AG09309 (cell line): ENCODE measurements around the gene PPP3CB.
A peak's percentile ranks its signal among the peaks of the same experiment; 100 is the strongest.

Experiments
- DNase-seq: peaks from one replicate; pipeline ENCODE4 v3.0.0-alpha.2; 2010; ENCODE audit warnings: low read depth
- H3K4me3 ChIP-seq: 2 replicates; pipeline ENCODE4 v1.5.1; 2011; ENCODE audit warnings: mild to moderate bottlenecking, low read depth, low read length, moderate library complexity; ENCODE audit not compliant: control insufficient read depth
- CTCF ChIP-seq: IDR thresholded peaks from 2 replicates; pipeline ENCODE4 v1.5.1; 2011; ENCODE audit warnings: mild to moderate bottlenecking, low read depth, low read length, inconsistent platforms; ENCODE audit not compliant: insufficient read depth, control insufficient read depth; ENCODE audit errors: missing control alignments

PPP3CB gene

GRCh38 chr10:73495884-73496674 is at the start of gene PPP3CB:
TSS of gene PPP3CB (minus strand) at chr10:73496024. CDS start at chr10:73495889, 135 bp downstream.
- peak within 1 kb of the TSS; percentile 85 for H3K4me3 ChIP-seq
- no peak for TF ChIP-seq CTCF
- peak; percentile 91 for DNase-seq

GRCh38 chr10:73545357-73545756 is 49.5 kb upstream of the PPP3CB start:
- no peak for DNase-seq
- no peak for TF ChIP-seq CTCF
- H3K4me3 ChIP-seq = no peak overlapping the region

- no peak for DNase-seq
- TF ChIP-seq CTCF = no peak
- H3K4me3 ChIP-seq = no peak overlapping the region
These were observed 41.9 kb upstream of the PPP3CB start for GRCh38 chr10:73537709-73538108.

GRCh38 chr10:73537288-73537687 is 41.5 kb upstream of the PPP3CB start:
- H3K4me3 ChIP-seq = no peak overlapping the region
- DNase-seq = no peak
- no peak for TF ChIP-seq CTCF

- TF ChIP-seq CTCF = no peak
- DNase-seq = no peak
- no peak overlapping the region for H3K4me3 ChIP-seq
These were observed 39.0 kb upstream of the PPP3CB start for GRCh38 chr10:73534857-73535256.

GRCh38 chr10:73529089-73529832 is 33.4 kb upstream of the PPP3CB start:
- no peak overlapping the region for H3K4me3 ChIP-seq
- peak; percentile 59 for DNase-seq
- peak; percentile 72 for TF ChIP-seq CTCF
